Measurements from ENCODE around the gene CHPF. TPM values are rescaled to one million over a fixed set of nuclear protein-coding genes. Genes with fewer than 3 reads are reported as not detected.

The CHPF gene
- polyA plus RNA-seq, 1 donor = 81.8 TPM

DNA sequence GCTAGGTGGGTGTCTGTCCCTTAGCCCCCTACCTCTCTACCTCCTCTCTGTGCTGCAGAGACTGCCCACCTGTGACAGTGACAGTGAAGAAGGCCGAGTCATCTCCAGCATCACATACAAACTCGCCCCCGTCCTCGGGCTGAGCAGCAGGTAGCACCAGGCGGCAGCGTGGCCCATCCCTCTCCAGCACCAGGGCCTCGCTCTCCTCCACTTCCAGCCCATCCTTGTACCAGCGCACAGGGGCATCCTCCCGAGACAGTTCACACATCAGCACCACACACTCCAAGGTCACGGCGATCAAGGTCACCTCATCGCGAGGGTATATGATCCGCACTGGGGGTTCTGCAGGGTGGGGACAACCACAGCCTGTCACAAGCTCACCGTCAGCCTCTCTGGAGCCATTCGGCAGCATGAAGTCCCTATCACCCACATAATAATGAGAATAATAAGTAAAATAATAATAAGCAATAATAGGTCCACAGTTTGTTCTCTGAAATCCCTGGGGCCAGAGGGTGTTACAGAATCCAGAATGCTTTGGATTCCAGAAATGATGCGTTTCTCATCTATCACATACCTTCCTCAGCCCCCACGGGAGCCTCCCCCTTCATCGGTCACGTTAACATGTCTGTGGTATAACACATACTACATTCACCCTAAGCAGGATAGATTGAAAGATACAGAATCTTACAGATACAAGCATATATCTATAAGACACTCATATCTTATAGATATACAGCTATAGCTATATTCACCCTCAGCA, 15.7 kb upstream of the CHPF start:
- H3K4me3 ChIP-seq (ENCODE audit: low read length) = no peak overlapping the region
- H3K27me3 ChIP-seq (ENCODE audit: control insufficient read depth, insufficient read depth, low read length) = no peaks in the 10 kb centered on the region
- no peaks in the 10 kb centered on the region for H3K4me1 ChIP-seq (ENCODE audit: control insufficient read depth, insufficient read depth, low read length)
- no CpG with 5 or more reads among the region's 20 CpGs for WGBS (ENCODE audit: insufficient coverage, low lambda C conversion rate)
- peaks cover 26% of the 10 kb centered on the region for H3K36me3 ChIP-seq (ENCODE audit: control insufficient read depth, insufficient read depth, low read length)
- DNase-seq = no peak
- H3K9me3 ChIP-seq (ENCODE audit: control insufficient read depth, low read depth, low read length) = no peaks in the 10 kb centered on the region
- H3K27ac ChIP-seq (ENCODE audit: low read length) = no peak overlapping the region

- Histone ChIP-seq H3K9me3 (ENCODE audit: control insufficient read depth, low read depth, low read length) (peaks cover 2% of the 10 kb centered on the region), H3K27ac (ENCODE audit: low read length) (no peak overlapping the region), H3K4me3 (ENCODE audit: low read length) (no peak overlapping the region), H3K27me3 (ENCODE audit: control insufficient read depth, insufficient read depth, low read length) (peaks cover 6% of the 10 kb centered on the region), H3K4me1 (ENCODE audit: control insufficient read depth, insufficient read depth, low read length) (peaks cover 4% of the 10 kb centered on the region), H3K36me3 (ENCODE audit: control insufficient read depth, insufficient read depth, low read length) (peaks cover 18% of the 10 kb centered on the region)
- WGBS (ENCODE audit: insufficient coverage, low lambda C conversion rate) = no CpG with 5 or more reads among the region's 25 CpGs
- no peak for DNase-seq
These were observed 14.5 kb upstream of the CHPF start for GRCh38 chr2:219557791-219558785.

DNA sequence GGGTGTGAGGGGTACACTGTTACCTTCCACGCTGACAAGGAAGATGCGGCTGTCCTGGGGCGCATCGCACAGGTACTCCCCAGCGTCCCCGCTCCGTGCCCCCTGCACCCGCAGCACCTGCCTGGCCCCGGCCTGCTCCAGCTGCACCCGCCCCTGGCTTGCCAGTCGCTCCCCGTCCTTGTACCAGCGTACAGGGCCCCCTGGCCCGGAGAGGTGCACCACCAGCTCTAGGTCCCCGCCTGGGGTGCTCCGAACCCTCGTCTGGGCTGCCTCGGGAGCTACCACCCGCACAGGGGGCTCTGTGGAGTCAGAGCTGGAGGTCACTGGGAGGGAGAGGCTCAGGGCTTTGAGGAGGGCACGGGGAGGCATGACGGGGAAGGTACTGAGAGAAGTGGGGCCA, 13.7 kb upstream of the CHPF start:
- Histone ChIP-seq H3K4me3 (ENCODE audit: low read length) (no peak overlapping the region), H3K9me3 (ENCODE audit: control insufficient read depth, low read depth, low read length) (peaks cover 2% of the 10 kb centered on the region), H3K27me3 (ENCODE audit: control insufficient read depth, insufficient read depth, low read length) (peaks cover 8% of the 10 kb centered on the region), H3K36me3 (ENCODE audit: control insufficient read depth, insufficient read depth, low read length) (peaks cover 10% of the 10 kb centered on the region), H3K4me1 (ENCODE audit: control insufficient read depth, insufficient read depth, low read length) (peaks cover 7% of the 10 kb centered on the region), H3K27ac (ENCODE audit: low read length) (no peak overlapping the region)
- no CpG with 5 or more reads among the region's 21 CpGs for WGBS (ENCODE audit: insufficient coverage, low lambda C conversion rate)
- DNase-seq = no peak

DNA sequence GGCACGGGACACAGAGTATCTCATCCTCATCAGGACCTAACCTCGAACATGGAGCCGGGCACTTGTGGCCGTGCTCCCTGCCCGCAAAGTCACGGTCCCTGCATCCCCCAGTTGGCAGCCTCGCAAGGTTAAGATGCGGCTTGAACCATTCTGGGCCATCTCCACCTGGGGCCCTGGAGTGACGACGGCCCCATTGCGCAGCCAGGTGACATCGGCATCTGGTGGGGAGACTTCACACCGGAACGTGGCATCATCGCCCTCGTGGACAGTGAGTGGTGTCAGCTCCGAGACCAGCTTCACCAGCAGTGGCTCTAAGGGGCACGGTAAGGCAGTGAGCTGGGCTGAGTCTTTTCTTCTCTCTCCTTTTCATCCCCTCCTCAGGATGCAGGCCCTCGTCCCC, 12.8 kb upstream of the CHPF start:
- H3K4me3 ChIP-seq (ENCODE audit: low read length) = no peak overlapping the region
- WGBS (ENCODE audit: insufficient coverage, low lambda C conversion rate) = no CpG with 5 or more reads among the region's 19 CpGs
- H3K27ac ChIP-seq (ENCODE audit: low read length) = no peak overlapping the region
- no peak for DNase-seq
- peaks cover 14% of the 10 kb centered on the region for H3K27me3 ChIP-seq (ENCODE audit: control insufficient read depth, insufficient read depth, low read length)
- H3K36me3 ChIP-seq (ENCODE audit: control insufficient read depth, insufficient read depth, low read length) = peaks cover 8% of the 10 kb centered on the region
- H3K4me1 ChIP-seq (ENCODE audit: control insufficient read depth, insufficient read depth, low read length) = peaks cover 8% of the 10 kb centered on the region
- H3K9me3 ChIP-seq (ENCODE audit: control insufficient read depth, low read depth, low read length) = peaks cover 2% of the 10 kb centered on the region

GRCh38 chr2:219555956-219556355, 12.3 kb upstream of the CHPF start:
- no peak for DNase-seq
- Histone ChIP-seq H3K27me3 (ENCODE audit: control insufficient read depth, insufficient read depth, low read length) (peaks cover 19% of the 10 kb centered on the region), H3K4me1 (ENCODE audit: control insufficient read depth, insufficient read depth, low read length) (peaks cover 10% of the 10 kb centered on the region), H3K27ac (ENCODE audit: low read length) (no peak overlapping the region), H3K9me3 (ENCODE audit: control insufficient read depth, low read depth, low read length) (peaks cover 2% of the 10 kb centered on the region), H3K36me3 (ENCODE audit: control insufficient read depth, insufficient read depth, low read length) (peaks cover 8% of the 10 kb centered on the region), H3K4me3 (ENCODE audit: low read length) (no peak overlapping the region)
- no CpG with 5 or more reads among the region's 20 CpGs for WGBS (ENCODE audit: insufficient coverage, low lambda C conversion rate)

GRCh38 chr2:219554350-219554749, 10.7 kb upstream of the CHPF start:
- WGBS (ENCODE audit: insufficient coverage, low lambda C conversion rate) = no CpG with 5 or more reads among the region's 15 CpGs
- H3K9me3 ChIP-seq (ENCODE audit: control insufficient read depth, low read depth, low read length) = peaks cover 2% of the 10 kb centered on the region
- peaks cover 24% of the 10 kb centered on the region for H3K27me3 ChIP-seq (ENCODE audit: control insufficient read depth, insufficient read depth, low read length)
- H3K36me3 ChIP-seq (ENCODE audit: control insufficient read depth, insufficient read depth, low read length) = peaks cover 13% of the 10 kb centered on the region
- no peak overlapping the region for H3K4me3 ChIP-seq (ENCODE audit: low read length)
- peaks cover 10% of the 10 kb centered on the region for H3K4me1 ChIP-seq (ENCODE audit: control insufficient read depth, insufficient read depth, low read length)
- H3K27ac ChIP-seq (ENCODE audit: low read length) = no peak overlapping the region
- DNase-seq = no peak

- no CpG with 5 or more reads among the region's 12 CpGs for WGBS (ENCODE audit: insufficient coverage, low lambda C conversion rate)
- peaks cover 2% of the 10 kb centered on the region for H3K9me3 ChIP-seq (ENCODE audit: control insufficient read depth, low read depth, low read length)
- no peak for DNase-seq
- peaks cover 24% of the 10 kb centered on the region for H3K27me3 ChIP-seq (ENCODE audit: control insufficient read depth, insufficient read depth, low read length)
- H3K4me3 ChIP-seq (ENCODE audit: low read length) = no peak overlapping the region
- no peak overlapping the region for H3K27ac ChIP-seq (ENCODE audit: low read length)
- H3K4me1 ChIP-seq (ENCODE audit: control insufficient read depth, insufficient read depth, low read length) = peaks cover 10% of the 10 kb centered on the region
- peaks cover 19% of the 10 kb centered on the region for H3K36me3 ChIP-seq (ENCODE audit: control insufficient read depth, insufficient read depth, low read length)
These were observed 9.9 kb upstream of the CHPF start for GRCh38 chr2:219553463-219553963.

DNA sequence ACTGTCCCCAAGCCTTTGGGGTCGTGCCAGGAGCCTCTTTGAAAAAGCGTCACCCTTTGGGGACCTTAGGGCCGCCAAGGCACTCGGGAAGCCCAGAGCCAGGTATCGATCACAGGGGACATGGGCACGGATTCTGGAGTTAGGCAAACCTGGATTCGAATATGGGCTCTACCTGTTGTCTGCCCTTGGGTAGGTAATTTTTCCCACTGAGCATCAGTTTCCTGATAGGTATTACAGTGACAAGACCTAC, 9.5 kb upstream of the CHPF start:
- Histone ChIP-seq H3K4me1 (ENCODE audit: control insufficient read depth, insufficient read depth, low read length) (peaks cover 10% of the 10 kb centered on the region), H3K9me3 (ENCODE audit: control insufficient read depth, low read depth, low read length) (peaks cover 2% of the 10 kb centered on the region), H3K36me3 (ENCODE audit: control insufficient read depth, insufficient read depth, low read length) (peaks cover 20% of the 10 kb centered on the region), H3K27me3 (ENCODE audit: control insufficient read depth, insufficient read depth, low read length) (peaks cover 24% of the 10 kb centered on the region), H3K27ac (ENCODE audit: low read length) (no peak overlapping the region), H3K4me3 (ENCODE audit: low read length) (peak overlapping the region; percentile 49)
- no peak for DNase-seq
- no CpG with 5 or more reads among the region's 7 CpGs for WGBS (ENCODE audit: insufficient coverage, low lambda C conversion rate)

GRCh38 chr2:219552382-219553167, 9.0 kb upstream of the CHPF start:
- no CpG with 5 or more reads among the region's 99 CpGs for WGBS (ENCODE audit: insufficient coverage, low lambda C conversion rate)
- Histone ChIP-seq H3K4me1 (ENCODE audit: control insufficient read depth, insufficient read depth, low read length) (peaks cover 10% of the 10 kb centered on the region), H3K36me3 (ENCODE audit: control insufficient read depth, insufficient read depth, low read length) (peaks cover 24% of the 10 kb centered on the region), H3K4me3 (ENCODE audit: low read length) (peak overlapping the region; percentile 49), H3K9me3 (ENCODE audit: control insufficient read depth, low read depth, low read length) (peaks cover 2% of the 10 kb centered on the region), H3K27me3 (ENCODE audit: control insufficient read depth, insufficient read depth, low read length) (peaks cover 24% of the 10 kb centered on the region), H3K27ac (ENCODE audit: low read length) (peak overlapping the region; percentile 72)
- peak; percentile 83 to 92 for DNase-seq

All from large intestine (tissue), 3 donors.